GM18505 (cell line): ENCODE results near the gene IL18R1.
"Not testable (repeated sequence)": the region's sequence is repeated elsewhere in the genome, so short reads cannot be mapped to it uniquely, and the experiment has no call there.

ENCODE experiments used
- ATAC-seq: cut with Tn5 transposase; IDR thresholded peaks from one replicate; pipeline ENCODE4 v1.9.1; 2021; ENCODE audit not compliant: unreplicated experiment
- POLR2A ChIP-seq: IDR thresholded peaks from 4 replicates; pipeline ENCODE4 v1.6.1; 2011; ENCODE audit warnings: borderline replicate concordance; ENCODE audit not compliant: insufficient read depth, insufficient read length; ENCODE audit errors: extremely low read depth

The IL18R1 gene

GRCh38 chr2:102355526-102356380 is at the start of gene IL18R1:
IL18R1 (plus strand) TSS chr2:102355796; CDS start chr2:102362661, 6,865 bp downstream.
- peak; percentile 93 for ATAC-seq
- TF ChIP-seq POLR2A, result peak; percentile 56

GRCh38 chr2:102306125-102306524 is 49.5 kb upstream of the IL18R1 start:
- no peak for ATAC-seq
- no peak for TF ChIP-seq POLR2A

GRCh38 chr2:102310964-102311640 is 44.5 kb upstream of the IL18R1 start, which contains the start of gene IL1RL1:
IL1RL1 (plus strand) TSS chr2:102311563; CDS start chr2:102338265, 26,702 bp downstream.
- no peak for TF ChIP-seq POLR2A
- ATAC-seq, result no peak

- no peak for TF ChIP-seq POLR2A
- no peak for ATAC-seq
Observed at GRCh38 chr2:102313025-102313424, 42.6 kb upstream of the IL18R1 start.

- ATAC-seq, result no peak
- TF ChIP-seq POLR2A, result no peak
Observed at GRCh38 chr2:102313471-102313870, 42.1 kb upstream of the IL18R1 start.

GRCh38 chr2:102313950-102314349 is 41.6 kb upstream of the IL18R1 start:
- no peak for TF ChIP-seq POLR2A
- no peak for ATAC-seq

GRCh38 chr2:102315921-102316320 is 39.7 kb upstream of the IL18R1 start:
- TF ChIP-seq POLR2A, result no peak
- ATAC-seq, result no peak

GRCh38 chr2:102317715-102318114 is 37.9 kb upstream of the IL18R1 start:
- ATAC-seq, result no peak
- no peak for TF ChIP-seq POLR2A

- no peak for TF ChIP-seq POLR2A
- ATAC-seq, result no peak
Observed at GRCh38 chr2:102318437-102318836, 37.2 kb upstream of the IL18R1 start.

DNA sequence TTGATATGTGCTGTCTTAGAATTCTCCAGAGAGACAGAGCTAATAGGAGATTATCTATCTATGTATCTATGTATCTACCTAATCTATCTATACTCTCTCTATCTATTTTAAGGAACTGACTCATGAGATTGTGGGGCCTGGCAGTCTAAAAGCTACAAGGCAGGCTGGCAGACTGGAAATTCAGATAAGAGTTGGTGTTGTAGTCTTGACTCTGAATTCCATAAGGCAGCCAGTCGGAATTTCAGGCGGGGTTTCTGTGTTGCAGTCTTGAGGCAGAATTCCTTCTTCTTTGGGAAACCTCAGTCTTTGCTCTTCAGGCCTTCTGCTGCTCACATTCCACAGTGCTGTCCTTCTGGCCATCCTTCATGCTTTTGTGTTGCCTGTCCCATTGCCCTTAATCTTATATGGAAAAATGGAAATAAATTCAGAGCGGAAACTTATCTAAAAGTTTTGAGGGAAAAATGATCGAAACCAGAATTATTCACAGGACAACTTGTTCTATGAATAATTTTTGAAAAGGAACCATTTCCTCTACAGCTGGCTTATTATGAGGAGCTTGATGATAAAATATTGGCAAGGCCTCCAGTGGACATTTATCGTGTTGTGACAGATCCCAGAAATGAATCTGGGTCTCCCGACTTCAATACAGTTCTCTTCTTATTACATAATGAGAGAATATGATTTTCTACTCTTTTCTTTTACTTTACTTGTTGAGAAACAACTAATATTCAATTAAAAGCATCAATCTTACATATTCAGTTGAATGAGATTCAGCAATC is 33.5 kb upstream of the IL18R1 start:
- no peak for TF ChIP-seq POLR2A
- no peak for ATAC-seq

DNA sequence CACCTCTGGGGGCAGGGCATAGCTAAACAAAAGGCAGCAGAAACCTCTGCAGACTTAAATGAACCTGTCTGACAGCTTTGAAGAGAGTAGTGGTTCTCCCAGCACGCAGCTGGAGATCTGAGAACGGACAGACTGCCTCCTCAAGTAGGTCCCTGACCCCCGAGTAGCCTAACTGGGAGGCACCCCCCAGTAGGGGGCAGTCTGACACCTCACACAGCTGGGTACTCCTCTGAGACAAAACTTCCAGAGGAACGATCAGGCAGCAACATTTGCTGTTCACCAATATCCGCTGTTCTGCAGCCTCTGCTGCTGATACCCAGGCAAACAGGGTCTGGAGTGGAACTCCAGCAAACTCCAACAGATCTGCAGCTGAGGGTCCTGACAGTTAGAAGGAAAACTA is 30.7 kb upstream of the IL18R1 start:
- ATAC-seq, result not testable (repeated sequence)

- TF ChIP-seq POLR2A, result no peak
- ATAC-seq, result no peak
Observed at GRCh38 chr2:102331311-102331980, 24.1 kb upstream of the IL18R1 start.

DNA sequence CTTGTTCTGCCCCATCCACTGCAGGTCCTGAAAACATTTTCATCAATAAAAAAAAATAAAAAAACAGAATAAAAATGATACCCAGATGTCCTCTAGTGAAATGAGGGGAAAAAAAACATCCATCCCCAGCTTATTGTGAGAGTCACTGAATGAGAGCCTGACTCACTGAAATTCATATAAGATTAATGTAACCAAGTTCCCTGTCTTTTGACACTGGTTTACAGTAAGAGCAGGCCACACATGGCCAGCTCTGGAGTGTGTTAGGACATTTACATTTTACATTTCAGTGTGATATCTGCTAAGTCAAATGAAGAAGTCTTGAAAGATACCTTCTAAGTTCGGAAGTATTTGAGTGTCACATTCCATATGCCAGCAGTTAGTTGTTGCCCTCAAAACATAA is 21.1 kb upstream of the IL18R1 start:
- ATAC-seq, result no peak
- no peak for TF ChIP-seq POLR2A
